Stomach (tissue), 4 donors: ENCODE measurements around the gene DFFB.
A peak's percentile ranks its signal among the peaks of the same experiment; 100 is the strongest.

ENCODE experiments used
- EP300 ChIP-seq: sonication (generic); formaldehyde crosslinking; IDR thresholded peaks from one replicate; pipeline ENCODE4 v1.6.1; 2017; ENCODE audit warnings: antibody characterized with exemption
- POLR2A ChIP-seq, 4 donors: fragments of 450-650 bp; IDR thresholded peaks; one replicate each; pipeline ENCODE4 v1.6.1; 2016; ENCODE audit warnings: antibody characterized with exemption in 4 of 4, control low read depth in 2 of 4, mild to moderate bottlenecking in 1 of 4, moderate library complexity in 1 of 4
- POLR2AphosphoS5 ChIP-seq, 3 donors: sonication (generic); formaldehyde crosslinking; IDR thresholded peaks; one replicate each; pipeline ENCODE4 v1.6.1; 2016; ENCODE audit warnings: antibody characterized with exemption in 3 of 3
- TF ChIP-seq, protein P1 (sequence below), 7 experiments: fragments of 450-650 bp in 4 of 7; fragments of 200-600 bp in 3 of 7; sonication (generic) in 3 of 7; IDR thresholded peaks; one replicate each; pipeline ENCODE4 v1.5.1; 2016 to 2019; ENCODE audit warnings: antibody characterized with exemption in 7 of 7, control low read depth in 2 of 7, mild to moderate bottlenecking in 1 of 7

DNA sequence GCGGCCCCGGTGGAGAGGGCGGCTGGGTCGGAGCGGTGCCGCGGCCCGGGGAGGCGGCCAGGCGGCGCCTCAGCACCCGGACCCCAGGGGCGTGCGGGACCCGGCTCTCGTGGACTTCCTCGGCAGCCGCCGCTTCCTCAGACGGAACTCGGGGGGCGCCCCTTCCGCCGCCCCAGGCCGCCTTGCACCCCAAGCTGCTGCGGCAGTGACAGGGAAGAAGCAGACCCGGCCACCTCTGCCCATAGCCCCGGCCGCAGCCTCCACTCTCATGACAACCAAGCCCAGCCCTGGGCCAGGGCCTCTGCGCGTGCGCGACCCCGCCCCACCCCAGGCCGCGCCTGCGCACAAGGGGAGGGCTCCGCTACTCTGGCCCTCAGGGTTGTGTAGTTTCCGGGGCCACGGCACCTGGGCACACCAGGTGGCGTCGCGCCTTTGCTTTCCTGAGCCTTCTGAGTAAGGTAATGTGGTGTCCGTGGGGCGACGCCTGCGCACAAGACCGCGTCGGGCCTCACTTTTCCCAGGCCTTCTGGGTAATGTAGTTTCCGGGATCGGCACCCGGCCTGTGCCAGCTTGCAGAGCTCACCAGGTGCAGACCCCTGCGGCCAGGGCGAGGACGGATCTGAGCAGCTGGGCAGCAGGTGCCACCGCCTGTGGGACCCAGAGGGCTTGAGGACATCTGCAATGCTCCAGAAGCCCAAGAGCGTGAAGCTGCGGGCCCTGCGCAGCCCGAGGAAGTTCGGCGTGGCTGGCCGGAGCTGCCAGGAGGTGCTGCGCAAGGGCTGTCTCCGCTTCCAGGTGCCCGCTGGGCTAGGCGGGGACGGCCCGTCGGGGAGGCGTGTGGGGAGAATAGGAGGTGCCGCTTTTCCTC lies at the start of gene DFFB, which contains the start of gene CEP104:
- TF ChIP-seq, protein P1, sequence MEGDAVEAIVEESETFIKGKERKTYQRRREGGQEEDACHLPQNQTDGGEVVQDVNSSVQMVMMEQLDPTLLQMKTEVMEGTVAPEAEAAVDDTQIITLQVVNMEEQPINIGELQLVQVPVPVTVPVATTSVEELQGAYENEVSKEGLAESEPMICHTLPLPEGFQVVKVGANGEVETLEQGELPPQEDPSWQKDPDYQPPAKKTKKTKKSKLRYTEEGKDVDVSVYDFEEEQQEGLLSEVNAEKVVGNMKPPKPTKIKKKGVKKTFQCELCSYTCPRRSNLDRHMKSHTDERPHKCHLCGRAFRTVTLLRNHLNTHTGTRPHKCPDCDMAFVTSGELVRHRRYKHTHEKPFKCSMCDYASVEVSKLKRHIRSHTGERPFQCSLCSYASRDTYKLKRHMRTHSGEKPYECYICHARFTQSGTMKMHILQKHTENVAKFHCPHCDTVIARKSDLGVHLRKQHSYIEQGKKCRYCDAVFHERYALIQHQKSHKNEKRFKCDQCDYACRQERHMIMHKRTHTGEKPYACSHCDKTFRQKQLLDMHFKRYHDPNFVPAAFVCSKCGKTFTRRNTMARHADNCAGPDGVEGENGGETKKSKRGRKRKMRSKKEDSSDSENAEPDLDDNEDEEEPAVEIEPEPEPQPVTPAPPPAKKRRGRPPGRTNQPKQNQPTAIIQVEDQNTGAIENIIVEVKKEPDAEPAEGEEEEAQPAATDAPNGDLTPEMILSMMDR (IDR thresholded peaks at IDR 0.05): peak in 3 of 7 experiments; percentile 6 to 53 (median 22)
- TF ChIP-seq POLR2AphosphoS5 (IDR thresholded peaks at IDR 0.05) (peak; percentile 69 to 91 (median 74)), POLR2A (IDR thresholded peaks at IDR 0.05) (peak in 1 of 4 donors; percentile 32), EP300 (no peak)
